Measurements from ENCODE around the gene GHRHR. TPM values are rescaled to one million over a fixed set of nuclear protein-coding genes. Genes with fewer than 3 reads are reported as not detected.
A peak's percentile ranks its signal among the peaks of the same experiment; 100 is the strongest.

The GHRHR gene
- total and polyA plus RNA-seq, 5 experiments from 2014 or later = not detected

DNA sequence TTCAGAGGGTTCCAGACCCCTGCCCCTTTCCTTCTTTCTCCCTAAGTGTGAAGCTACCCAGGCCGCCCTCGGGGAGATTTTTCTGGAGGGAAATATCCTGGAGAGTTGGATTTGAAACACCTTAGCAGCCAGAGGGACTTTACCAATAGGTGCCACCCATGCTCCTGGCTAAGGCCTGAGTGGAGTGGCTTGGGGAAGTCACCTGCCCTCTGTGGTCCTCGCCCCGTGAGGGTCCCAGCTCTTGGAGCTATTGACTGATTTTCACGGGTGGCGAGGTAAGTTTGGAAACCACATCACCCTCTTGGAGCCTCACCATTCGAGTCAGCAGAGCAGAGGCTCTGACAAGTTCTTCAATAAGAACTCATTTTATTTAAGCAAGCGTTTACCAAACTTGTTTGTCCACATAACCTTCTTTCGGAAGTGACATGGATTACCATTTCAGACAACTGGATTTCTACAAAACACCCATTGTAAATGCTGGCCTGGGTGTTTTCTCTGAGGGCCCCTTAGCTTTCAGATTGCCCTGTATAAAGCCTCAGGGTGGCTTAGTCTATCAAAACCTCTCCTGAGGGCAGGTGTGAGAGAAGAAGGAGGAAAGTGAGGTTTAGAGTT, 31.7 kb upstream of the GHRHR start:
- Mint-ChIP-seq H3K27ac (no peak overlapping the region), H3K27me3 (peaks cover 0 to 17% (median 0%) of the 10 kb centered on the region in 5 donors), H3K4me1 (no peaks in the 10 kb centered on the region), H3K9me3 (peaks cover 0 to 6% (median 0%) of the 10 kb centered on the region in 9 donors), H3K4me3 (no peak overlapping the region), H3K36me3 (no peaks in the 10 kb centered on the region)
- POLR2A ChIA-PET = no interaction called here
- ATAC-seq (no peak), DNase-seq (peak in 1 of 10 donors; percentile 57)

DNA sequence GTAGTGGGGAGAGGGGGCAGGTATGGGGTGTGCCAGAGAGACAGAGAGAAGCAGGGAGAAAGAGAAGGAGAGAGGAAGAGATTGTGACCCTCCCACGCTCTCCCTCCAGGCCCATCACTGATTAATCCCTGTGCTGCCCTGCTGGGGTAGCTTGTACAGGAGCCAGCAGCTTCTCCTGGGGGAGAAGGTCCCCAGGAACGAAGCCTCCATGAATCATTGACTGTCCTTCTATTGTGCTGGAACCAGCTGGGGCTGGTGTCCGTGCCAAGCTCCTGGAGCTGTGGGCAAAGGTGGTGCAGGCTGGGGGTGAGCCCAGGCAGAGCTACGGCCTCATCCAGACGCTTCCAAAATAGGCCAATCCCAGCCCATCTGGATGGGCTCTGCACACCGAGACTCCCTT, 31.2 kb upstream of the GHRHR start:
- H3K4me3 Mint-ChIP-seq = no peak overlapping the region
- peaks cover 0 to 17% (median 1%) of the 10 kb centered on the region in 5 donors for H3K27me3 Mint-ChIP-seq
- no peaks in the 10 kb centered on the region for H3K36me3 Mint-ChIP-seq
- POLR2A ChIA-PET = no interaction called here
- no peaks in the 10 kb centered on the region for H3K4me1 Mint-ChIP-seq
- ATAC-seq (no peak), DNase-seq (no peak)
- H3K27ac Mint-ChIP-seq = no peak overlapping the region
- peaks cover 0 to 3% (median 0%) of the 10 kb centered on the region in 9 donors for H3K9me3 Mint-ChIP-seq

- H3K36me3 Mint-ChIP-seq = no peaks in the 10 kb centered on the region
- H3K4me1 Mint-ChIP-seq = no peaks in the 10 kb centered on the region
- peaks cover 0 to 17% (median 3%) of the 10 kb centered on the region in 5 donors for H3K27me3 Mint-ChIP-seq
- peaks cover 0 to 2% (median 0%) of the 10 kb centered on the region in 9 donors for H3K9me3 Mint-ChIP-seq
- DNase-seq = peak in 2 of 10 donors; percentile 15 to 28
- H3K27ac Mint-ChIP-seq = no peak overlapping the region
- ATAC-seq = no peak
- H3K4me3 Mint-ChIP-seq = no peak overlapping the region
- POLR2A ChIA-PET = no interaction called here
These were observed 30.4 kb upstream of the GHRHR start for GRCh38 chr7:30933124-30933974.

DNA sequence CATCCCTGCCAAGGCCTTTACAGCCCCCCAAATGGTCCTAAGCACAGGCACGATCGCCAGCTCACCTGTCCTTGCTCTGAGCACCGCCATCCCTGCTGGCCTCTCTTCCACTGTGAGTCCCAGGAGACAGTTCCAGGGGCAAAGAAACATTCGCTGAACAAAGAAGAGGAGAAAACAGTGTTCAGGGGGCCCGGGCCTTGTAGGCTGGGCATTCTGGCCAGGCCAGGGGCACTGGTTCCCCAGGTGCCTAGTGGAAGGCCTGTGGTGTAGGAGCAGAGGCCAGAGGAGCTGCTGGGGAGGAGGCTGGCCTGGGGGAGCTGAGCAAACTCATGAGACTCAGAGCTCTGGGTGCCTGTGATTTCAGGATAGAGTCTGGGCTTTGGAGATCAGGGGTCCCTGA, 29.5 kb upstream of the GHRHR start:
- Mint-ChIP-seq H3K4me1 (no peaks in the 10 kb centered on the region), H3K36me3 (no peaks in the 10 kb centered on the region), H3K4me3 (no peak overlapping the region), H3K27ac (no peak overlapping the region), H3K9me3 (peaks cover 0 to 2% (median 0%) of the 10 kb centered on the region in 9 donors), H3K27me3 (peaks cover 0 to 18% (median 3%) of the 10 kb centered on the region in 5 donors)
- DNase-seq (peak in 1 of 10 donors; percentile 36), ATAC-seq (no peak)
- POLR2A ChIA-PET = no interaction called here

- Mint-ChIP-seq H3K27ac (no peak overlapping the region), H3K4me3 (no peak overlapping the region), H3K27me3 (peaks cover 4 to 17% (median 10%) of the 10 kb centered on the region in 5 donors), H3K9me3 (peaks cover 0 to 1% (median 0%) of the 10 kb centered on the region in 9 donors), H3K36me3 (peaks cover 0 to 2% (median 0%) of the 10 kb centered on the region in 3 donors), H3K4me1 (no peaks in the 10 kb centered on the region)
- DNase-seq = no peak
- POLR2A ChIA-PET = no interaction called here
- no peak for ATAC-seq
These were observed 28.8 kb upstream of the GHRHR start for GRCh38 chr7:30934732-30935568.

DNA sequence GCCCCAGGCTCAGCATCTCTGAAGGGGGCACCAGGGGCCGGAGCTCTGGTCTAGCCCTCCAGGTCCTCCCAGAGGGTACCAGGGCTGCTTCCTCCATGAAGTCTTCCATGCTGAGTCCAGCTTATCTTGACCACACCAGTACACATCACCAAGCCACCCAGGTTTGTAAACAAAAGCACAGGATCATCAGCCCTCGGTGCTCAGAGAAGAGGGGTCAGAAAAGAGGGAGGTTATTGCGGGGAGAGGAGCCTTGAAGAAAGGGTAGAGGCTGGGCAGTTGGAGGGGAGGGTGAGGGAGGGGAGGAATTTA, 28.2 kb upstream of the GHRHR start:
- Mint-ChIP-seq H3K4me1 (no peaks in the 10 kb centered on the region), H3K27me3 (peaks cover 8 to 20% (median 16%) of the 10 kb centered on the region in 5 donors), H3K9me3 (peaks cover 0 to 1% (median 0%) of the 10 kb centered on the region in 9 donors), H3K27ac (no peak overlapping the region), H3K4me3 (no peak overlapping the region), H3K36me3 (peaks cover 0 to 2% (median 0%) of the 10 kb centered on the region in 3 donors)
- POLR2A ChIA-PET = no interaction called here
- peak in 1 of 10 donors; percentile 59 for DNase-seq
- no peak for ATAC-seq

DNA sequence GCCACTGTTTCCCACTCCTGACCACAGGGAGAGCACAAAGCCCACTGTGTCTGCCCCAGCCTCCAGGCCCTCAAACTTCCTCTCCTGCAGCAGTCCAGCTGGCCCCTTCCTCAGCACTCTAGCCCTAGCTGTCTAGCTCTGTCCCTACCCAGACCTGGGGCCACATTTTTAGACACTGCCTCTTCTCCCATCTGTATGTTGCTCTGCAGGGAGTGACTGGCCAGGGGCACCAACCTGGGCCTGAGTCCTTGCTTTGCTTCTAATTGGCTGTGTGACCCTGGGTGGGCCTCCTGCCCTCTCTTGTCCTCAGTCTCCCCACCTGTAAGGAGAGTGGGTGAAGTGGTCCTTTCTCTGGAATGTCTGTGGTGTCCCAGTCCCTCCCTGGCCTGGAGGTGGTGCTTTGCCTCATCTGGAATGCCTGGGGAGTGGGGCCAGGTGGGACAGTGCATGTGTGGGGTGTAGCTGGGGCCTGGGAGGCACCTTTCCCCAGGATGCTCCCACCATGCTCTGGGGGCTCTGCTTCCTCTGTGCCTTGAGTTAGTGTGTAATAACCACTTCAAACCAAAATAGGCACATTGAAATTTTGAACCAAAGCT, 27.0 kb upstream of the GHRHR start:
- H3K36me3 Mint-ChIP-seq = peaks cover 0 to 2% (median 0%) of the 10 kb centered on the region in 3 donors
- H3K9me3 Mint-ChIP-seq = peaks cover 0 to 1% (median 0%) of the 10 kb centered on the region in 9 donors
- H3K27me3 Mint-ChIP-seq = peaks cover 11 to 26% (median 24%) of the 10 kb centered on the region in 5 donors
- no peak overlapping the region for H3K4me3 Mint-ChIP-seq
- ATAC-seq (no peak), DNase-seq (no peak)
- H3K27ac Mint-ChIP-seq = no peak overlapping the region
- no peaks in the 10 kb centered on the region for H3K4me1 Mint-ChIP-seq
- POLR2A ChIA-PET = no interaction called here

GRCh38 chr7:30937416-30937815, 26.3 kb upstream of the GHRHR start:
- Mint-ChIP-seq H3K9me3 (peaks cover 0 to 1% (median 0%) of the 10 kb centered on the region in 9 donors), H3K36me3 (peaks cover 0 to 2% (median 0%) of the 10 kb centered on the region in 3 donors), H3K4me1 (no peaks in the 10 kb centered on the region), H3K27ac (peak overlapping the region in 1 of 10 donors; percentile 2), H3K27me3 (peaks cover 11 to 32% (median 25%) of the 10 kb centered on the region in 5 donors), H3K4me3 (no peak overlapping the region)
- ATAC-seq = no peak
- POLR2A ChIA-PET = no interaction called here
- no peak for DNase-seq

GRCh38 chr7:30938435-30939316, 25.1 kb upstream of the GHRHR start:
- Mint-ChIP-seq H3K36me3 (peaks cover 0 to 2% (median 0%) of the 10 kb centered on the region in 3 donors), H3K4me1 (no peaks in the 10 kb centered on the region), H3K9me3 (peaks cover 0 to 1% (median 0%) of the 10 kb centered on the region in 9 donors), H3K4me3 (no peak overlapping the region), H3K27me3 (peaks cover 15 to 35% (median 25%) of the 10 kb centered on the region in 5 donors), H3K27ac (no peak overlapping the region)
- ATAC-seq (peak in 1 of 2 donors; percentile 49), DNase-seq (peak; percentile 17 to 68 (median 38))
- POLR2A ChIA-PET = no interaction called here

DNA sequence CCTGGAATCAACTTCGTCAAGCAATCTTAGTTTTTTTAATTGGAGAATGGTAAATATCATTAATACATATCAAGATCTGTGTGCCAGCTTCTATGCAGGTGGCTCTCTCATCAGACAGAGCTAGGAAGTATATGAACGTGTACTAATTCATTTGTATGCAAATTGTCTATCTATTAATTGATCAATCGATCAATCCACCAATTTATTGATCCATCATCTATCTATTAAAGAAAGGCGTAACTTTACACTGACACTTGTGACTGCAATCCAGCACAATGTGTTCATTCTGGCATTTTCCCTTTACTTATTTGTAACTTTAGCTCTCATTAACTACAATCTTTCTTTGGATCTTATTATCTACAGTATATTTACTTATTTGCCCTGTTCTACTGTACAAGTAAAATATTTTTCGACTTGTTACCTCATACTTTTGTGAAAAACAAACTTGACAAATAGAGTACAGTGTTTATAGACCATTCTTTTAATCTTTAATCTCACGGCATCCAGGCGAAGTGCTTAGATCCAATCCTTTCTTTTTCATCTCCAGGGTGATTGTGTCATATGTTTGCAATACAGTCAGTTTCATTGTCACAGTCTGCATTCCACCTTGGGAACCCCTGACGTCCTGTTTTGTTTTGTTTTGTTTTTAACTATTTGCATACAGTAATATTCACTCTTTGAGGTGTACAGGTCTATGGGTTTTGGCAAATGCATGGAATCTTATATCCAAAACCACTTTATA, 22.0 kb upstream of the GHRHR start:
- Mint-ChIP-seq H3K36me3 (peaks cover 0 to 15% (median 6%) of the 10 kb centered on the region in 3 donors), H3K4me1 (no peaks in the 10 kb centered on the region), H3K27ac (no peak overlapping the region), H3K9me3 (peaks cover 7 to 22% (median 12%) of the 10 kb centered on the region in 9 donors), H3K27me3 (peaks cover 14 to 50% (median 31%) of the 10 kb centered on the region in 5 donors), H3K4me3 (no peak overlapping the region)
- POLR2A ChIA-PET = no interaction called here
- no peak for ATAC-seq
- no peak for DNase-seq

DNA sequence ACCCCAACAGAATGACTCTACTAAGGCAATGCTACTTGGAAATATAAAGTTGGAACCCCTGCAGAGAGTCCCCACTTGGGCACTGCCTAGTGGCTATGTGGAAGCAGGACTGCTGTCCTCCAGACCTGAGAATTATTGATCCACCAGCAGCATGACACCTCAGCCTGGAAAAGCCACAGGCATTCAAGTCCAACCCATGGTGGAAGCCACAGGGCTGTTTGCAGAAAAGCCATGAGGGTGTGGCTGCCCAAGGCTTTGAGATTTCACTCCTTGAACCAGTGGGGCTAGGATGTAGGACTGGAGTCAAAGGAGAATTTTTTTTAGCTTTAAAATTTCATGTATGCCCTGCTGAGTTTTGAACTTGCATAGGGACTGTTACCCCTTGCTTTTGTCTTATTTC, 13.6 kb upstream of the GHRHR start:
- Mint-ChIP-seq H3K36me3 (peaks cover 0 to 21% (median 0%) of the 10 kb centered on the region in 3 donors), H3K4me1 (no peaks in the 10 kb centered on the region), H3K9me3 (peaks cover 2 to 35% (median 11%) of the 10 kb centered on the region in 9 donors), H3K4me3 (no peak overlapping the region), H3K27ac (no peak overlapping the region), H3K27me3 (peaks cover 21 to 60% (median 30%) of the 10 kb centered on the region in 5 donors)
- DNase-seq = no peak
- POLR2A ChIA-PET = no interaction called here
- no peak for ATAC-seq
